ENCODE measurements around the gene FGD3.
A peak's percentile ranks its signal among the peaks of the same experiment; 100 is the strongest.

FGD3 gene

GRCh38 chr9:93066978-93067603 is 119.8 kb downstream of the FGD3 start:
- CTCF ChIA-PET, result interaction anchor here (1.1 to 3.7 kb wide), 3 partner anchors 10 to 42 kb away, joined by 3 to 11 read pairs (median 7); no protein-coding TSS in a partner anchor
- Mint-ChIP-seq H3K36me3 (peaks cover 71% of the 10 kb centered on the region), H3K4me3 (no peak overlapping the region), H3K9me3 (no peaks in the 10 kb centered on the region), H3K4me1 (peaks cover 78% of the 10 kb centered on the region), H3K27ac (peak overlapping the region; percentile 66), H3K27me3 (no peaks in the 10 kb centered on the region)
- DNase-seq, result no peak

- CTCF ChIA-PET, result no interaction called here
- Mint-ChIP-seq H3K36me3 (peaks cover 65% of the 10 kb centered on the region), H3K9me3 (no peaks in the 10 kb centered on the region), H3K4me3 (no peak overlapping the region), H3K27ac (no peak overlapping the region), H3K4me1 (peaks cover 72% of the 10 kb centered on the region), H3K27me3 (no peaks in the 10 kb centered on the region)
- no peak for DNase-seq
Observed at GRCh38 chr9:93068956-93069355, 121.6 kb downstream of the FGD3 start.

DNA sequence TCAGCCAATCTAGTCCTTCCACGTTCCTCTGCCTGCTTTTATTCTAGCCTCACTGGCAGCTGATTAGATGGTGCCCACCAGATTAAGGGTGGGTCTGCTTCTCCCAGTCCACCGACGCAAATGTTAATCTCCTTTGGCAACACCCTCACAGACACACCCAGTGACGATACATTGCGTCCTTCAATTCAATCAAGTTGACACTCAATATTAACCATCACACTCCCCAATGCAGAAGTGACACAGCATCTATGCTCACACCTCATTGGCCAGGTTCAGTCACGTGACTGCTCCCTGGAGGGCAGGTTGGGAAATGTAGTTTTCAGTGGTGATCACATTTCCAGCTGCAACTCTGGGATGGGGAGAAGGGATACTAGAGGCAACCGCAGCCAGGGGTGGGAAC is 124.1 kb downstream of the FGD3 start:
- DNase-seq, result peak; percentile 46
- Mint-ChIP-seq H3K4me3 (no peak overlapping the region), H3K36me3 (peaks cover 51% of the 10 kb centered on the region), H3K27me3 (no peaks in the 10 kb centered on the region), H3K9me3 (no peaks in the 10 kb centered on the region), H3K4me1 (peaks cover 49% of the 10 kb centered on the region), H3K27ac (peak overlapping the region; percentile 57)
- CTCF ChIA-PET, result interaction anchor here (0.8 kb wide), 1 partner anchor 106 kb away, joined by 3 read pairs; no protein-coding TSS in a partner anchor

GRCh38 chr9:93072383-93072795 is 125.1 kb downstream of the FGD3 start:
- Mint-ChIP-seq H3K4me1 (peaks cover 44% of the 10 kb centered on the region), H3K27me3 (no peaks in the 10 kb centered on the region), H3K27ac (no peak overlapping the region), H3K4me3 (no peak overlapping the region), H3K36me3 (peaks cover 56% of the 10 kb centered on the region), H3K9me3 (no peaks in the 10 kb centered on the region)
- DNase-seq, result no peak
- CTCF ChIA-PET, result no interaction called here

- H3K9me3 Mint-ChIP-seq, result no peaks in the 10 kb centered on the region
- no peak for DNase-seq
- peaks cover 54% of the 10 kb centered on the region for H3K36me3 Mint-ChIP-seq
- no peak overlapping the region for H3K27ac Mint-ChIP-seq
- no peak overlapping the region for H3K4me3 Mint-ChIP-seq
- H3K27me3 Mint-ChIP-seq, result no peaks in the 10 kb centered on the region
- CTCF ChIA-PET, result no interaction called here
- H3K4me1 Mint-ChIP-seq, result peaks cover 33% of the 10 kb centered on the region
Observed at GRCh38 chr9:93076101-93076791, 128.9 kb downstream of the FGD3 start.

GRCh38 chr9:93076792-93077128 is 129.4 kb downstream of the FGD3 start:
- Mint-ChIP-seq H3K4me3 (no peak overlapping the region), H3K27me3 (no peaks in the 10 kb centered on the region), H3K36me3 (peaks cover 55% of the 10 kb centered on the region), H3K27ac (no peak overlapping the region), H3K4me1 (peaks cover 34% of the 10 kb centered on the region), H3K9me3 (no peaks in the 10 kb centered on the region)
- CTCF ChIA-PET, result interaction anchor here (1.1 kb wide), 1 partner anchor 10 kb away, joined by 3 read pairs; no protein-coding TSS in a partner anchor
- DNase-seq, result no peak

- H3K36me3 Mint-ChIP-seq, result peaks cover 57% of the 10 kb centered on the region
- DNase-seq, result no peak
- CTCF ChIA-PET, result interaction anchor here (1.1 kb wide), 1 partner anchor 10 kb away, joined by 3 read pairs; no protein-coding TSS in a partner anchor
- no peaks in the 10 kb centered on the region for H3K9me3 Mint-ChIP-seq
- no peak overlapping the region for H3K4me3 Mint-ChIP-seq
- H3K27me3 Mint-ChIP-seq, result no peaks in the 10 kb centered on the region
- H3K27ac Mint-ChIP-seq, result peak overlapping the region; percentile 29
- peaks cover 34% of the 10 kb centered on the region for H3K4me1 Mint-ChIP-seq
Observed at GRCh38 chr9:93077367-93077766, 130.0 kb downstream of the FGD3 start.

GRCh38 chr9:93077811-93078210 is 130.5 kb downstream of the FGD3 start:
- no peak for DNase-seq
- peaks cover 58% of the 10 kb centered on the region for H3K36me3 Mint-ChIP-seq
- H3K4me1 Mint-ChIP-seq, result peaks cover 34% of the 10 kb centered on the region
- H3K27me3 Mint-ChIP-seq, result no peaks in the 10 kb centered on the region
- H3K4me3 Mint-ChIP-seq, result no peak overlapping the region
- CTCF ChIA-PET, result interaction anchor here (1.1 kb wide), 2 partner anchors 11 to 13 kb away, joined by 3 read pairs; no protein-coding TSS in a partner anchor
- no peaks in the 10 kb centered on the region for H3K9me3 Mint-ChIP-seq
- H3K27ac Mint-ChIP-seq, result no peak overlapping the region

DNA sequence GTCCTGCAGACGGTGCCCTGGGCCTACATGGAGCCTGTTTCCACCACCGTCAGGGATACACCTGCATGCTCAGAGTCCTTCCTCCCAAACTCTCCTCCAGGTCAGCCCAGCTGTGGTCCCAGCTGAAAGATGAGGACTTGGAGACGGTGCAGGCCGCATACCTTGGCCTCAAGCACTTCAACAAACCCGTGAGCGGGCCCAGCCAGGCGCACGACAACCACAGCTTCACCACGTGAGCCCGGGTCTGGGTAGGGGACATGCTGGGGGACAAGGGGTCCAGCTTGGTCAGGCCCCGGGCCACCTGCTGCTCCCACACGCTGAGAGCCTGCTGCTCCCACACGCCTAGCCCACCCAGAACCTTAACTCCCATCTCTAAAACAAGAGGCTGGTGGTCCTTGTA is 132.0 kb downstream of the FGD3 start:
- Mint-ChIP-seq H3K27ac (no peak overlapping the region), H3K4me3 (no peak overlapping the region), H3K36me3 (peaks cover 61% of the 10 kb centered on the region), H3K4me1 (peaks cover 41% of the 10 kb centered on the region), H3K27me3 (no peaks in the 10 kb centered on the region), H3K9me3 (no peaks in the 10 kb centered on the region)
- CTCF ChIA-PET, result interaction anchor here (0.8 kb wide), 1 partner anchor 77 kb away, joined by 3 read pairs; no protein-coding TSS in a partner anchor
- peak; percentile 10 for DNase-seq

DNA sequence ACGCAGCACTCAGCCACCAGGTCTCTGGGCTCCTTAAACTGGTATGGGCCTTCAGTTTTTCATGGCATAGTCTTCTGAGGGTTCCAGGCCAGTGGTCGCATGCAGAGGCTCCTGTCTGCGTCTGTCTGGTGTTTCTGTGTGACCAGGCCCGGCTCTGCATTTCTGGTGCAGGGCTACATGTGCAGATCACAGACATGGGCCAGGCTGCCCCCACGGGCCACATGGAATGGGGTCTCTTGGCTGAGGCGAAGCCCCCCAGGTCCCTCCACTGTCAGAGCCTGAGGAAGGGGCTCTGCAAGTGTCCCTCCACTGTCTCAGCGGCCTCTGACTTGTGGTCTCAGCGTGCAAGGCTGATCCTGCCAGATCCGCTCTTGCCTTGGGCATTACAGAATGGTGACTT is 133.1 kb downstream of the FGD3 start:
- H3K27me3 Mint-ChIP-seq, result no peaks in the 10 kb centered on the region
- H3K9me3 Mint-ChIP-seq, result no peaks in the 10 kb centered on the region
- peak overlapping the region; percentile 71 for H3K27ac Mint-ChIP-seq
- H3K36me3 Mint-ChIP-seq, result peaks cover 63% of the 10 kb centered on the region
- H3K4me1 Mint-ChIP-seq, result peaks cover 38% of the 10 kb centered on the region
- CTCF ChIA-PET, result interaction anchor here (1.0 to 1.2 kb wide), 3 partner anchors 16 to 43 kb away, joined by 3 read pairs; no protein-coding TSS in a partner anchor
- no peak overlapping the region for H3K4me3 Mint-ChIP-seq
- peak; percentile 14 for DNase-seq

DNA sequence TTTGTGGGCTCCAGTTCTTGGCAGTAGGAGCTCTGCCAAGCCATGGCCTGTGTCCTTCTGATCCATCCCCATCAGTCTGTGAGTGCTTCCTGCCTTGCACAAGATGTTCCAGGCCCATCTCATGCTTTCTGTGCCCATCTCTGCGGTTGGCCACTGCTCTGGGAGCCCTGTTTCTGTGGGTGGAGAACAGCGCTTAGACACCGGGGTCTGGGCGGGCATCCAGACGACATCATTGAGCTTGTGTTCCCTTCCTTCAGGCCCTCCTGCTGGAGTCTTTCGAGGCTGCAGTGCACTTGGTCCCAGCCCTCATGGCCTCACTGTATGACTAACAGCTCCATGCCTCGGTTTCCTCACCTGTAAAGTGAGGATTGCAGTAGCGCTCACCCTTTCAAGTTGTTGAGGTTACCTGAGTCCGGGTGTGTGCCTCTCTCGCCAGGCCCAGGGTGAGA is 133.8 kb downstream of the FGD3 start:
- CTCF ChIA-PET, result interaction anchor here (1.0 to 1.7 kb wide), 4 partner anchors 17 to 77 kb away, joined by 3 to 7 read pairs (median 3); no protein-coding TSS in a partner anchor
- Mint-ChIP-seq H3K4me1 (peaks cover 43% of the 10 kb centered on the region), H3K36me3 (peaks cover 67% of the 10 kb centered on the region), H3K27me3 (no peaks in the 10 kb centered on the region), H3K27ac (peak overlapping the region; percentile 97), H3K4me3 (no peak overlapping the region), H3K9me3 (no peaks in the 10 kb centered on the region)
- DNase-seq, result peak; percentile 15

GRCh38 chr9:93081931-93082330 is 134.6 kb downstream of the FGD3 start:
- CTCF ChIA-PET, result interaction anchor here (0.6 to 1.7 kb wide), 2 partner anchors 9 to 78 kb away, joined by 3 to 7 read pairs; no protein-coding TSS in a partner anchor
- H3K4me3 Mint-ChIP-seq, result no peak overlapping the region
- no peak for DNase-seq
- H3K9me3 Mint-ChIP-seq, result no peaks in the 10 kb centered on the region
- peaks cover 48% of the 10 kb centered on the region for H3K4me1 Mint-ChIP-seq
- no peaks in the 10 kb centered on the region for H3K27me3 Mint-ChIP-seq
- H3K36me3 Mint-ChIP-seq, result peaks cover 65% of the 10 kb centered on the region
- peak overlapping the region; percentile 97 for H3K27ac Mint-ChIP-seq

DNA sequence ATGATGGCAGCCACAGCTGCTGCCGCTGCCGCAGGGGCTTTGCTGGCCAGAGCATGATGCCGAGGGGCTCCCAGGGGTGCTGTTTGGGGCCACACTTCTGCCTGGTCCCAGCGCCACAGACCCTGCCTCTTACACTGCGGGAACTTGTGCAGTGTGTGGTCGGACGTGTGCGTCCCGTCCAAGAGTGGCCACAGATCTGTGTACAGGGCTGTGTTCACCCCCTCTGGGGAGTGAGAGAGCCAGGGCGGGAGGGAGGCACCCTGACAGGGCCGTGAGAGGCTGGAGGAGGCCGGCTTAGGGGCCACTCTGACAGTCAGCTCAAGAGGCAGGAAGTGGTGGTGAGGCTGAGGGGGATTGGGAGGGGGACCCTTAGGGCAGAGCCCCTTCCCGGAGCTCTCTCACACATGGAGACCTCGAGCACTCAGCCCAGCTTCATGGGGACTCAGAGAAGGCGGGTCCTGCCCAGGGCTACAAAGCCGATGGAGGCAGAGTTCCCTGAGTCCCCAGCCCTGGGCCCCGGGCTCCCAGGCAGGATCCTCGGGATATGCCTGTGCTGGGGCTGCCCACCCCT is 135.6 kb downstream of the FGD3 start:
- CTCF ChIA-PET, result interaction anchor here (1.0 to 1.7 kb wide), 2 partner anchors 12 to 79 kb away, joined by 3 to 7 read pairs; no protein-coding TSS in a partner anchor
- H3K36me3 Mint-ChIP-seq, result peaks cover 63% of the 10 kb centered on the region
- peak; percentile 38 for DNase-seq
- H3K4me1 Mint-ChIP-seq, result peaks cover 47% of the 10 kb centered on the region
- no peaks in the 10 kb centered on the region for H3K27me3 Mint-ChIP-seq
- H3K4me3 Mint-ChIP-seq, result no peak overlapping the region
- no peaks in the 10 kb centered on the region for H3K9me3 Mint-ChIP-seq
- peak overlapping the region; percentile 97 for H3K27ac Mint-ChIP-seq

Measured in activated naive CD4-positive, alpha-beta T cell treated with anti-CD3 and anti-CD28 coated beads, Interleukin-2, amount 10 ng/mL, durations not matched to agents 7 days and 5 days (primary cell).